ENCODE measurements around the gene PRSS57.

PRSS57 gene

DNA sequence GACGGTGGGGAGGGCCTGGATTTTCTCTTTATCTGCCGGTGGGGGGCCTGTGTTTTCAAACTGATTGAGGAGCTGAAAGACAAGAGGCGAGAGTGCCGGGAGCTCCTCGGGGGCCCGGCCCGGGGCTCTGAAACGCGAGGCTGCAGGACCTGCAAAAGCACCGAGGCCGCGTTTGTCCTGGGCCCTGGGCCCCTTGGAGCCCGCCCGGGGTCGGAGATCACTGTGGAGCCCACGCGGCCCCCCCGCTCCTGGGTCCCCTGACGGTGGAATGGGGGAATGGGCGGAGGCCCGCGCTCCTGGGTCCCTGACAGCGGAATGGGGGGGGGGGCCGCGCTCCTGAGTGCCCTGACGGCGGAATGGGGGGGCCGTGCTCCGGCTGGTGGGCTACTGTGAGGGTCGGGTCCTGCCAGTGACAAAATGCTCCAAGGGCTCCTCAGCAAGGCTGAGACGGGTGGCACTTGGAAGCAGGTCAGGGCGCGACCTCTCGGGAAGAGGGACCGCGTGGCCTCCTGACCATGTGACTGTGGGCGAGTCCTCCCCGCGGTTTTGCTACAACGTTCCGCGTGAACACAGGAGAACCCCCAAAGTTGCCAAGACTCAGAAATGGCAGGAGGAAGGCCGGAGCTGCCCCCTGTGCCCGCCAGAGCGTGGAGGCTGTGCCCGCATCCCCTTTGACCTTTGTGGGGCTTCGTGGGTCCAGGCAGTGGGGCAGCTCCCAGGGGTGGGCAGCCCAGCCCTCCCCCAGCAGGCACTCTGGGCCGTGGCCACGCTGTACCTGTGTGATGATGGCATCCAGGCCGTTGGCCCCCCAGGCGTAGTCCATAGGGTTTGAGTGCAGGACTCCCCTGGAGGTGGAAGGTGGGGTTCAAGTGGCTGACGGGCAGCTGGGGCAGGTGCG is 46.1 kb downstream of the PRSS57 start:
- no peak for DNase-seq

- DNase-seq: no peak
These were observed 46.9 kb downstream of the PRSS57 start for GRCh38 chr19:648305-648704.

GRCh38 chr19:647566-648284 is 47.5 kb downstream of the PRSS57 start:
- DNase-seq: no peak

DNA sequence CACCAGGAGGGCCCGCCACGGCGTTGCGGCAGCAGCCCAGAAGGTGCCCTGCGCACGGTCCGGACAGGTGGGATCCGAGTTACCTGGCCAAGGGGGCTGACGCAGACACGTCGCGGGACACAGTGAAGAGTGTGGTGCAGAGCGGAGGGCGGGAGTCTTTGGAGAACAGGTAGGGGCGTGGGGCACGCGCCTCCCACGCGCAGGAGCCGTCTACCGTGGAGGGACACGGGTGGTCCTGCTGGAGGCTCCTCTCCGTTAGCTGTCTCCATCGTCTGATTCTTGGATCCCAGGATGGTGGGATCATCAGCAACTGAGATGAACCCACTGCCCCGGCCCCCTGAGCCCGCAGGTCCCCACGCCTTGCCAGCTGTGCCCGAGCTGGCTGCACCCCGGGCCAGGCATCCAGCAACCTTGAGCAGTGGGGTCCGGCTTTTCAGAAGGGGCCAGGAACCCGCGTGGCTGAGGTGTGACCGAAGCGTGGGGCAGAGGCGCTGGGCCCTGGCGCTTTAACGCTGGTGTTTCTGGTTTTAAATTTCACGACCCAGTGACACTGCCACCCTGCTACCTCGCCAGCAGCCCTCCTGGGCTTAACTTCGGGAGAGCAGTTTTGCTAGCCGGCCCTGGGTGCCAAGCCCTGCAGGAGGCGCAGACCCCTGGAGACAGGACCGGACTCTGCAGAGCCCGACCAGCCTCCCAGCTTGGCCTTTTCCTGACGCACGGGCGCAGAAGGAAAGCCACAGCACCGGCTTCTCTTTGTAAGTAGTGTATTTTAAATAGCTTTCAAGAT is 48.3 kb downstream of the PRSS57 start:
- DNase-seq: no peak

GRCh38 chr19:645912-646778 is 49.1 kb downstream of the PRSS57 start:
- DNase-seq: no peak

DNA sequence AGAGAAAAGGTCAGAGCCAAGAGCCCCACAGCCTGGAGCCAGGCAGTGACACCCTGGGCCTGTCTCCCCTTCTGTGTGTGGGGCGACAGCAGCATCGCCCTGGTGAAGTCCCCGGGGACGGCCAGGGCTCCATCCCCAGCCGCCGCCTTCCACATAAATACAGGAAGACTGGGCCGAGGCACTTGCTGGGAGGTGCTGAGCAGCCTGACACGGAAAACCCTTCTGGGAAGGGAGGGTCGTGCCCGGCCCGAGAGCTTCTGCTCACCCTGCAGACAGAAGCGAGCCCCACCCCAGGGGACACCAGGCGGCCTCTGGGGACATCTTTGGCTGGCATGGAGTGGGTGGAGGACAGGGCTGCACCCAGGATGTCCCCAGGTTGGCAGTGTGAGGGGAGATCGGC is 50.5 kb downstream of the PRSS57 start:
- DNase-seq: no peak

GRCh38 chr19:644363-644762 is 50.9 kb downstream of the PRSS57 start:
- DNase-seq: no peak

- no peak for DNase-seq
These were observed 51.5 kb downstream of the PRSS57 start for GRCh38 chr19:643736-644135.

- no peak for DNase-seq
These were observed 52.2 kb downstream of the PRSS57 start for GRCh38 chr19:642767-643727.

- DNase-seq: no peak
These were observed 53.5 kb downstream of the PRSS57 start for GRCh38 chr19:641702-642101.

GRCh38 chr19:640606-641189 is 54.6 kb downstream of the PRSS57 start:
- DNase-seq: no peak

GRCh38 chr19:640161-640558 is 55.1 kb downstream of the PRSS57 start:
- DNase-seq: no peak

- DNase-seq: peak; percentile 97
These were observed 55.7 kb downstream of the PRSS57 start, which contains the start of gene FGF22 for GRCh38 chr19:639253-640160. Gene FGF22, plus strand, starts transcription at chr19:639879. Its CDS starts 47 bp downstream, at chr19:639926.

GRCh38 chr19:638906-639252 is 56.4 kb downstream of the PRSS57 start:
- DNase-seq: no peak

Data from stimulated activated CD8-positive, alpha-beta memory T cell treated with anti-CD3 and anti-CD28 coated beads, Interleukin-4, amount 100 ng/mL, for 48 hours (primary cell).